ENCODE results near the gene UBFD1.
A peak's percentile ranks its signal among the peaks of the same experiment; 100 is the strongest.

Gene UBFD1

DNA sequence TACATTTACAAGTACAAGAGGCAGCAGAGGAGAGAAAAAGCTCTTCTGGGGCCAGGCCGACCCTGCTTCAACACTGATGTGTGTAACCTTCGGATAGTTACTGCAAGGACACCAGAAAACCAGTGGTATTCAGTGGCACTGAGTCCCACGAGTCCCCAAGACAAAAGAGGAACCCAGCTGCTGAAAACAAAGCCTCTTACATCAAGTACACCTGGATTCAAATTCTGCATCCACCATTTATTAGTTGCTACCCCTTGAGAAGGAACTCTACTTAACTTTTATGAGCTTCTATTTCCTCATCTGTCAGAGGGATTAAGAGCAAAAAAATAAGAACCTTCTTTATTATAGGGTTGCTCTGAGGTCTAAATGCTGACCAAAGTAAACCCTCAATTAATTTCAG is 3.0 kb upstream of the UBFD1 start:
- no peak overlapping the region for H3K4me3 ChIP-seq (ENCODE audit: low read depth, low read length)
- DNase-seq (ENCODE audit: low read depth): no peak
- TF ChIP-seq, protein P1, sequence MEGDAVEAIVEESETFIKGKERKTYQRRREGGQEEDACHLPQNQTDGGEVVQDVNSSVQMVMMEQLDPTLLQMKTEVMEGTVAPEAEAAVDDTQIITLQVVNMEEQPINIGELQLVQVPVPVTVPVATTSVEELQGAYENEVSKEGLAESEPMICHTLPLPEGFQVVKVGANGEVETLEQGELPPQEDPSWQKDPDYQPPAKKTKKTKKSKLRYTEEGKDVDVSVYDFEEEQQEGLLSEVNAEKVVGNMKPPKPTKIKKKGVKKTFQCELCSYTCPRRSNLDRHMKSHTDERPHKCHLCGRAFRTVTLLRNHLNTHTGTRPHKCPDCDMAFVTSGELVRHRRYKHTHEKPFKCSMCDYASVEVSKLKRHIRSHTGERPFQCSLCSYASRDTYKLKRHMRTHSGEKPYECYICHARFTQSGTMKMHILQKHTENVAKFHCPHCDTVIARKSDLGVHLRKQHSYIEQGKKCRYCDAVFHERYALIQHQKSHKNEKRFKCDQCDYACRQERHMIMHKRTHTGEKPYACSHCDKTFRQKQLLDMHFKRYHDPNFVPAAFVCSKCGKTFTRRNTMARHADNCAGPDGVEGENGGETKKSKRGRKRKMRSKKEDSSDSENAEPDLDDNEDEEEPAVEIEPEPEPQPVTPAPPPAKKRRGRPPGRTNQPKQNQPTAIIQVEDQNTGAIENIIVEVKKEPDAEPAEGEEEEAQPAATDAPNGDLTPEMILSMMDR (IDR thresholded peaks at IDR 0.05; ENCODE audit: low read depth, low read length, missing control alignments): no peak

- TF ChIP-seq, protein P1 (IDR thresholded peaks at IDR 0.05; ENCODE audit: low read depth, low read length, missing control alignments): no peak
- H3K4me3 ChIP-seq (ENCODE audit: low read depth, low read length): peak overlapping the region; percentile 64
- no peak for DNase-seq (ENCODE audit: low read depth)
These were observed 514 bp downstream of the UBFD1 start for GRCh38 chr16:23557779-23558702.

- H3K4me3 ChIP-seq (ENCODE audit: low read depth, low read length): no peak overlapping the region
- no peak for DNase-seq (ENCODE audit: low read depth)
- TF ChIP-seq, protein P1 (IDR thresholded peaks at IDR 0.05; ENCODE audit: low read depth, low read length, missing control alignments): no peak
These were observed 4.1 kb downstream of the UBFD1 start for GRCh38 chr16:23561586-23561985.

DNA sequence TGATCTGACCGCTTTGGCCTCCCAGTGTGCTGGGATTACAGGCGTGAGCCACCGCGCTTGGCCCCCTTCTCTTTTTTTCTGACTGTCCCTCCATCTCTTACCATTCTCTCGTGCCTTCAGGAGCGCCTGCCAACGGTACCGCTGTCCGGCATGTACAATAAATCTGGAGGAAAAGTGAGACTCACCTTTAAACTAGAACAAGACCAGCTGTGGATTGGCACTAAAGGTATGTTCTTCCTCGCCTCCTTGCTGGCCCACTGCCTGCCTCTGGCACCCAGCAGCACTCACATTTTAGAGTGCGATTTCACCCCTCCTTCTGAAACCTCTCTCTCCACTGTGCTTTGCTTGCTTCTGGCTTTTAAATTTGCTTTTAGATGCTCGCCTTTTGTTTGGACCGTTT is 5.0 kb downstream of the UBFD1 start:
- no peak for DNase-seq (ENCODE audit: low read depth)
- H3K4me3 ChIP-seq (ENCODE audit: low read depth, low read length): no peak overlapping the region
- TF ChIP-seq, protein P1 (IDR thresholded peaks at IDR 0.05; ENCODE audit: low read depth, low read length, missing control alignments): no peak

DNA sequence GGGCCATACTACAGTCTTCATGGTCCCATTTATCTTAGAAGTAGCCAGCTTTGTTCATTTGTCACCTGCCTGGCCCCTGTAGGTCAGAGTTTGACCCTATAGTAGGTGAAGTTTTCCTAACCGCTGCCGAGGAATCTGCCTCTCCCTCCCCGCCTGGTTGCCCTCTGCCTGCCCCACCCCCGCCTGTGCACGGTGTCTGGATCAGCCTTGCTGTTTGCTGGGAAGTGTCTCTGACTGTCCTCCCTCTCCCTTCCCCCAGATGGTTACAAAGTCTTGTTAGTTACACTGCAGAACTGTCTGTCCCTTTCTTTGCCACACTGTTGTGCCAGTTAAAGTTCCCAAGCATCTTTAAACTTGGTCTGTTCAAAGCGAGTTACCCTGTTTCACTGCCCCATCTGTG is 5.7 kb downstream of the UBFD1 start:
- TF ChIP-seq, protein P1 (IDR thresholded peaks at IDR 0.05; ENCODE audit: low read depth, low read length, missing control alignments): no peak
- DNase-seq (ENCODE audit: low read depth): no peak
- H3K4me3 ChIP-seq (ENCODE audit: low read depth, low read length): no peak overlapping the region

- no peak overlapping the region for H3K4me3 ChIP-seq (ENCODE audit: low read depth, low read length)
- TF ChIP-seq, protein P1 (IDR thresholded peaks at IDR 0.05; ENCODE audit: low read depth, low read length, missing control alignments): no peak
- no peak for DNase-seq (ENCODE audit: low read depth)
These were observed 7.2 kb downstream of the UBFD1 start for GRCh38 chr16:23564575-23565363.

All from GM12864 (cell line).